Body of pancreas (tissue), 4 donors: Measurements from ENCODE around the gene HEXIM1. TPM values are rescaled to one million over a fixed set of nuclear protein-coding genes. Genes with fewer than 3 reads are reported as not detected.

Source experiments
- ATAC-seq: fragments of 150-250 bp; one replicate; pipeline ENCODE4 v1.9.1; 2016
- DNase-seq, 4 donors: peaks; one replicate each; pipeline ENCODE4 v3.0.0-alpha.2; 2019
- H3K27ac ChIP-seq, 4 donors: fragments of 200-600 bp; sonication (generic); 1 replicate in 3 of 4; 2 replicates in 1 of 4; pipeline versions ENCODE4 v1.5.1 to v1.6.1; 2016 to 2019; ENCODE audit warnings: mild to moderate bottlenecking in 1 of 4, mixed read lengths in 1 of 4, moderate library complexity in 1 of 4
- H3K27me3 ChIP-seq, 2 donors: fragments of 200-600 bp; sonication (generic); one replicate each; pipeline ENCODE4 v1.6.0; 2016; ENCODE audit warnings: mild to moderate bottlenecking in 1 of 2
- H3K36me3 ChIP-seq, 2 donors: fragments of 200-600 bp; sonication (generic); replicated peaks in 1 of 2; 2 replicates each; pipeline ENCODE4 v1.5.1; 2016; ENCODE audit warnings: low read depth in 2 of 2; ENCODE audit not compliant: insufficient read depth in 1 of 2
- H3K4me1 ChIP-seq: fragments of 200-600 bp; sonication (generic); one replicate; pipeline ENCODE4 v1.6.0; 2016
- H3K4me3 ChIP-seq, 2 donors: fragments of 200-600 bp; sonication (generic); 1 replicate in 1 of 2; 2 replicates in 1 of 2; pipeline ENCODE4 v1.5.1; 2016 to 2019
- H3K9me3 ChIP-seq, 3 donors: fragments of 200-600 bp; sonication (generic); 1 replicate in 2 of 3; 2 replicates in 1 of 3; pipeline ENCODE4 v1.5.1; 2016
- POLR2A ChIP-seq, 3 donors: fragments of 450-650 bp; IDR thresholded peaks; one replicate each; pipeline ENCODE4 v1.6.1; 2016; ENCODE audit warnings: antibody characterized with exemption in 3 of 3, mild to moderate bottlenecking in 2 of 3
- WGBS, 2 donors: methylation state at CpG; one replicate each; pipeline ENCODE4 v1.1.5; 2017; 5-methylcytosine and 5-hydroxymethylcytosine counted together
- intact Hi-C: fragments of 100-400 bp; cut with DNase I; formaldehyde crosslinking; loops from one replicate; pipeline ENCODE4 v1.15.1; 2023
- total RNA-seq, 2 donors: library from RNA; depleted of rRNA; stranded (reverse); fragments of >200 nt; gene quantifications; one replicate each; pipeline ENCODE4 v1.1.0, GENCODE V29; 2016
- TF ChIP-seq, protein P1 (sequence below), 7 experiments: fragments of 450-650 bp in 4 of 7; fragments of 200-600 bp in 3 of 7; sonication (generic) in 3 of 7; IDR thresholded peaks; one replicate each; pipeline ENCODE4 v1.5.1; 2016 to 2019; ENCODE audit warnings: antibody characterized with exemption in 7 of 7

The HEXIM1 gene
- total RNA-seq, 2 donors from 2014 or later: 13.8 to 15.3 TPM

DNA sequence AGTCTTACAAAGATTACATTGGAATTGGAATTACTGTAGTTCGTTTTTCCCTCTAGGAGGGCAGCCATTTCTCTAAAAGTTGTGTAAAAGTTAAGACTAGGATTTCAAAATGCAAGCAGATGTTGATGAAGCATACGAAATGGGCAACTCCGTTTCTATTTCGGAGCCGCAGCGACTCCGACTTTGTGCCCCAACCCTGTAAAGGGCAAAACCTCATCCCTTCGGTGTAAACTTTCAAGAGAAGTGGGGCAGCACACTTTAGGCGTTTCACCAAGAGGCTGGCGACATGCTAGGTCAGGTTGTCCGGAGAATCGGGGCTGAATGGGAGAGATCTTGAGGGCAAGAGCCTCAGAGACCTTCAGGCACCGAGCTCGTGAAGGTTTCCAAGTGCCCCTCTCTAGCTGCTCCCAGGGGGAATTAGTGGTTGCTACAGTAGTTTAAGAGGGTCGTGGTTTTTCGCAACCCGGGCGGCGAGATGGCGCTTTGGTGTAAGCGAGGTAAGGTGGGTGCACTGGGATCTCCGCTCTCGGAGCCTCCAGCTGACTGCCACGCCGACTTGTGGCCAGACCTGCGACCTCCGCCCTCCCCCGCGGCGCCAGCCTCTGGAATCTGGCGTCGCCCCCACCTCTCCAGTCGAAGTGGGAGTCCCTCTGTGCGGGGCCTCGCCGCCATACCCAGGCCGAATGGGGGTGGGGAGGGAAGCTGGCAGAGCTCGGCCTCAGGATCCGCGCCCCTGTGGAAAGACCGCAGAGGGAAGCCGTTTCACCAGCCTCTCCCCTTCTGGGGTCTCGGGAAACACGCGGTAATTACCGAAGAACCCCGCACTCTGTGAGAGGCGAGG is 12.4 kb downstream of the HEXIM1 start:
- 0% methylated on average over 8 to 48 of the region's 48 CpGs for WGBS, 2 donors
- intact Hi-C loops: no loop called here
- Histone ChIP-seq H3K4me1 (peaks cover 48% of the 10 kb centered on the region), H3K27ac (peak overlapping the region; percentile 98 to 100 (median 100)), H3K27me3 (no peaks in the 10 kb centered on the region), H3K4me3 (peak overlapping the region; percentile 26 to 64), H3K36me3 (no peaks in the 10 kb centered on the region), H3K9me3 (no peaks in the 10 kb centered on the region)
- peak; percentile 37 for ATAC-seq
- TF ChIP-seq POLR2A (IDR thresholded peaks at IDR 0.05): no peak
- TF ChIP-seq, protein P1, sequence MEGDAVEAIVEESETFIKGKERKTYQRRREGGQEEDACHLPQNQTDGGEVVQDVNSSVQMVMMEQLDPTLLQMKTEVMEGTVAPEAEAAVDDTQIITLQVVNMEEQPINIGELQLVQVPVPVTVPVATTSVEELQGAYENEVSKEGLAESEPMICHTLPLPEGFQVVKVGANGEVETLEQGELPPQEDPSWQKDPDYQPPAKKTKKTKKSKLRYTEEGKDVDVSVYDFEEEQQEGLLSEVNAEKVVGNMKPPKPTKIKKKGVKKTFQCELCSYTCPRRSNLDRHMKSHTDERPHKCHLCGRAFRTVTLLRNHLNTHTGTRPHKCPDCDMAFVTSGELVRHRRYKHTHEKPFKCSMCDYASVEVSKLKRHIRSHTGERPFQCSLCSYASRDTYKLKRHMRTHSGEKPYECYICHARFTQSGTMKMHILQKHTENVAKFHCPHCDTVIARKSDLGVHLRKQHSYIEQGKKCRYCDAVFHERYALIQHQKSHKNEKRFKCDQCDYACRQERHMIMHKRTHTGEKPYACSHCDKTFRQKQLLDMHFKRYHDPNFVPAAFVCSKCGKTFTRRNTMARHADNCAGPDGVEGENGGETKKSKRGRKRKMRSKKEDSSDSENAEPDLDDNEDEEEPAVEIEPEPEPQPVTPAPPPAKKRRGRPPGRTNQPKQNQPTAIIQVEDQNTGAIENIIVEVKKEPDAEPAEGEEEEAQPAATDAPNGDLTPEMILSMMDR (IDR thresholded peaks at IDR 0.05): peak in 4 of 7 experiments; percentile 34 to 42 (median 37)
- peak; percentile 74 to 82 (median 78) for DNase-seq

GRCh38 chr17:45161288-45162024 is 13.2 kb downstream of the HEXIM1 start, which contains the start of gene HEXIM2:
Gene HEXIM2, plus strand, starts transcription at chr17:45161875. Its CDS starts 919 bp downstream, at chr17:45162794.
- Histone ChIP-seq H3K36me3 (no peaks in the 10 kb centered on the region), H3K9me3 (no peaks in the 10 kb centered on the region), H3K27ac (peak within 1 kb of the TSS; percentile 98 to 100 (median 100)), H3K4me3 (peak within 1 kb of the TSS; percentile 26 to 64), H3K4me1 (peaks cover 43% of the 10 kb centered on the region), H3K27me3 (no peaks in the 10 kb centered on the region)
- WGBS, 2 donors: 0% methylated on average over 20 to 53 of the region's 53 CpGs
- DNase-seq (peak; percentile 98 to 100 (median 98)), ATAC-seq (peak; percentile 96)
- intact Hi-C loops: no loop called here
- TF ChIP-seq POLR2A (IDR thresholded peaks at IDR 0.05): peak; percentile 90 to 97 (median 96)
- TF ChIP-seq, protein P1 (IDR thresholded peaks at IDR 0.05): no peak

- intact Hi-C loops: no loop called here
- H3K4me3 ChIP-seq: no peak overlapping the region
- no peaks in the 10 kb centered on the region for H3K9me3 ChIP-seq
Observed at GRCh38 chr17:45162025-45162687, 13.9 kb downstream of the HEXIM1 start.

GRCh38 chr17:45164734-45165269 is 16.5 kb downstream of the HEXIM1 start:
- Histone ChIP-seq H3K27ac (no peak overlapping the region), H3K27me3 (no peaks in the 10 kb centered on the region), H3K4me3 (no peak overlapping the region), H3K9me3 (no peaks in the 10 kb centered on the region), H3K4me1 (peaks cover 16% of the 10 kb centered on the region), H3K36me3 (no peaks in the 10 kb centered on the region)
- TF ChIP-seq, protein P1 (IDR thresholded peaks at IDR 0.05): no peak
- no peak for TF ChIP-seq POLR2A (IDR thresholded peaks at IDR 0.05)
- intact Hi-C loops: no loop called here
- DNase-seq (no peak), ATAC-seq (no peak)
- 88 to 92% methylated on average over 7 of the region's 7 CpGs for WGBS, 2 donors

More at GRCh38 chr17:45162025-45162687, 13.9 kb downstream of the HEXIM1 start:
- no peaks in the 10 kb centered on the region for H3K36me3 ChIP-seq
- WGBS, 2 donors: 32 to 45% methylated on average over 7 to 9 of the region's 9 CpGs
- ATAC-seq (no peak), DNase-seq (peak in 3 of 4 donors; percentile 25 to 37 (median 27))
- H3K27ac ChIP-seq: peak overlapping the region in 3 of 4 donors; percentile 38 to 78 (median 63)
- no peaks in the 10 kb centered on the region for H3K27me3 ChIP-seq
- TF ChIP-seq, protein P1 (IDR thresholded peaks at IDR 0.05): no peak
- TF ChIP-seq POLR2A (IDR thresholded peaks at IDR 0.05): no peak
- H3K4me1 ChIP-seq: peaks cover 43% of the 10 kb centered on the region
